Stimulated activated CD4-positive, alpha-beta T cell treated with anti-CD3 and anti-CD28 coated beads, Interleukin-12 subunit alpha, Interleukin-12 subunit beta, amount 100 ng/mL, for 4 hours (primary cell): ENCODE results near the gene SCAI.
"Not testable (repeated sequence)": the region's sequence is repeated elsewhere in the genome, so short reads cannot be mapped to it uniquely, and the experiment has no call there.

ENCODE experiments used
- DNase-seq: peaks from one replicate; pipeline ENCODE4 v3.0.0-alpha.2; 2020

The SCAI gene

DNA sequence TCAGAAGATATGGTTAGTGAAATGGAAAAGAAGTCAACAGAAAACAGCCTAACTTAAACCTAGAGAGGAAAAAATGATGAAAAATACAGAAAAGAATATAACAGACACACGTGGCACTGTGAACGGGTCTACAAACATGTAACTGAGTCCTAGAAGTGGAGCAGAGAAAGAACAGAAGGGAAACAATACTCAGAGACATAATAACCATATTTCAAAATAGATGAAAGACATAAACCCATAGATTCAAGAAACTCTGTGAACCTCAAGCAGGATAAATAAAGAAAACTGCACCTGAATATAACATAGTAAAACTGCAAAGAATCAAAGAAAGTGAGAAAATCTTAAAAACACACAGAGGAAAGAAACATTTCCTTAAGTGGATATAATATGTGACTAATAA, 134.7 kb downstream of the SCAI start:
- no peak for DNase-seq

DNA sequence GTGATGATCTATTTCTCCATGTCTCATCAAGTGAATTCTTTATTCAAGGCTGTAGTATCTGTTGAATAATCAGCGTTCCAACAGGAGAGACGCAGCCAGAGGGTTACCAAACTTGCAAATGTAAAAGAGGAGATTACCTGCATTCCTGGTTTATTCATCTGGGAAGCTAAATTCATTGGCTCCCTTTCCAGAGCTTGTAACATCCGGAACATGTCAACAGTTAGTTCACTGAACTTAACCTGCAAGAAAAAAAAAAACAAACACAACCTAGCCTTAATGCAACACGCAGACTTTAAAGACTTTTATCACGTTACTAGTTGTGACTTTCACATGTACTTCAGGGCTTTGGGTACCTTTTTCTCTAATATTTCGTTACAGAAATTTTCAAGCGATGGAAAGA, 140.0 kb downstream of the SCAI start:
- no peak for DNase-seq

GRCh38 chr9:124983698-124984097, 159.6 kb downstream of the SCAI start:
- DNase-seq: no peak

DNA sequence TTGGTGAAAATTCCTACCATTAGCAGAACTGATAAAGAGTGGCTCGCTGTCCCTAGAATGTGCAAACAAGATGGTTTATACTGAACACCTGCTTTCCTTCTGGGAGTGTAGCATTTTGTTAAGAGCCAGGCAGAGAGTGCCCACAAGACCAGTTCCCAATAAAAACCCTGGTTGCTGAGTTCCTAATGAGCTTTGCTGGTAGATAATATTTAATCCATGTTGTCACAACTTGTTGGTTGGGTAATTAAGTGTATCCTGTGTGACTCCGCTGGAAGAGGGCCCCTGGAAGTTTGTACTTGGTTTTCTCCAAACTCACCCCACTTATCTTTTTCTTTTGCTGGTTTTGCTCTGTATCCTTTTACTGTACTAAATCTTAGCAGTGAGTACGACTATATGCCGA, 162.9 kb downstream of the SCAI start:
- DNase-seq: no peak

GRCh38 chr9:124975131-124975530, 168.2 kb downstream of the SCAI start:
- DNase-seq: no peak

DNA sequence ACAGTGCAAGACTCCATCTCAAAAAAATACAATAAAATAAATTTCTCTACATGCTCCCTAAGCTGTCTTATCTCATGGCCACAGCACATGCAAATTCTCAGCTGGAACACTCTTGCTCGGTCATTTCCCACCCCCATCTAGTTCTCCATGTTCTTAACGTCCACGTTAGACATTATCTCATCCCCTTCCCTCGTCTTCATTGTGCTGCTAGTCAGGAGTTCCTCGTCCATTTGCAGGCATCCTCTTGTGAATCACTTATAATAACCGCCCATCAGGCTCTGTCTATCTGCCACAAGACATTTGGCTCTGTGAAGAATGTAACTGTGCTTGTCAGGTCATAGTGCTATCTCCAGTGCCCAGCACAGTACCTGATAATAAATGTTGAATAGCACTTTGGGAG, 169.5 kb downstream of the SCAI start:
- no peak for DNase-seq

- no peak for DNase-seq
These were observed 171.0 kb downstream of the SCAI start for GRCh38 chr9:124972241-124972770.

- no peak for DNase-seq
These were observed 173.9 kb downstream of the SCAI start for GRCh38 chr9:124969401-124969800.

DNA sequence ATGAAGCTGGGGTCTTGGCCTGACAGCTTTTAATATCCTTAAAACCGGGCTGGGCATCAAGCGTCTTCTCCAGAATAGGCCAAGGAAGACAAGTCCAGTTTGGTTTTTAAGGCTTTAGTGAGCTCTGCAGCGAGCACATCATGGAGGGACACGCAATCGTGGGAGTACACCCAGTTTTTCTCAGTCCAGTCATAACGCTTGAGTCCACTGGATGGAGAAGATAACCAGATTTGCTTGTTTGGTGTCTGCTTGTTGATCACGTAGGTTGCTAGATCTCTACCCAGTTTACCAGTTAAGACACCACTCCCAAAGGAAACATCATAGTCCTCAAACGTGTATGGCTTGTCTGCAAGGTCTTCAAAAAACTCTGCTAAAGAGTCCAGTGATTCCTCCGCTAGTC, 175.1 kb downstream of the SCAI start:
- DNase-seq: no peak

- DNase-seq: not testable (repeated sequence)
These were observed 177.4 kb downstream of the SCAI start for GRCh38 chr9:124965775-124966568.

- DNase-seq: no peak
These were observed 178.7 kb downstream of the SCAI start for GRCh38 chr9:124964604-124965003.

GRCh38 chr9:124964056-124964455, 179.3 kb downstream of the SCAI start:
- no peak for DNase-seq

GRCh38 chr9:124960409-124960752, 182.9 kb downstream of the SCAI start:
- DNase-seq: no peak

GRCh38 chr9:124959671-124960408, 183.5 kb downstream of the SCAI start:
- not testable (repeated sequence) for DNase-seq

DNA sequence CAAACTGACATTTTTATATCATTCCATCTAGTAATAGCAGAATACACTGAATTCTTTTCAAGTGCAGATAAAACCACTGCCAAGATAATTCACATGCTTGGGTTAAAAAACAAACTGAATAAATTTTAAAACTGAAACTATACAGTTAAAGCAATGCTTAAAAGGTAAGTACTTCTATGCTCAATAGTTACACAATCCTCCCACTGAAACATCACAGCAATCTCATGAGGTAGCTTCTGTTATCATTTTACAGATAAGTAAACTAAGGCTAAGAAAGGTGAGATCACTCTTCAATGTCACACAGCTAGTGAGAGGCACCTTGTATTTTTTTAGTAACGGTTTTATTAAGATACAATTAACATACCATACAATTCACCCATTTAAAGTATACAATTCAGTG, 189.1 kb downstream of the SCAI start:
- no peak for DNase-seq

GRCh38 chr9:124950050-124950718, 193.1 kb downstream of the SCAI start:
- no peak for DNase-seq

DNA sequence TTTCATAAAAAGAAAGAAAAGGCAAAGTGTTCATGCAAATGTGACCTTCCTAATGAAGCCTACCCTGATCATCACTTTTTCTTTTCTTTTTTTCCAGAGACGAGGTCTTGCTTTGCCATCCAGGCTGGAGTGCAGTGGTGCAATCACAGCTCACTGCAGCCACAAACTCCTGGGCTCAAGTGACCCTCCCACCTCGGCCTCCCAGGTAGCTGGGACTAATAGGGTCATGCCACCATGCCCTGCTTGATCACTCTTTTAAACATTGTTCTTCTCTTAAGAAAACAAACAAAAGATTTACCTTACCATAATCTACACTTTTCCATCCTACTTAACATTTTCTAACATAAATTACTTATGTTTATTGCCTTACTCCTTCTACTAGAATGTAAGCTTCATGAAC, 193.9 kb downstream of the SCAI start:
- no peak for DNase-seq

DNA sequence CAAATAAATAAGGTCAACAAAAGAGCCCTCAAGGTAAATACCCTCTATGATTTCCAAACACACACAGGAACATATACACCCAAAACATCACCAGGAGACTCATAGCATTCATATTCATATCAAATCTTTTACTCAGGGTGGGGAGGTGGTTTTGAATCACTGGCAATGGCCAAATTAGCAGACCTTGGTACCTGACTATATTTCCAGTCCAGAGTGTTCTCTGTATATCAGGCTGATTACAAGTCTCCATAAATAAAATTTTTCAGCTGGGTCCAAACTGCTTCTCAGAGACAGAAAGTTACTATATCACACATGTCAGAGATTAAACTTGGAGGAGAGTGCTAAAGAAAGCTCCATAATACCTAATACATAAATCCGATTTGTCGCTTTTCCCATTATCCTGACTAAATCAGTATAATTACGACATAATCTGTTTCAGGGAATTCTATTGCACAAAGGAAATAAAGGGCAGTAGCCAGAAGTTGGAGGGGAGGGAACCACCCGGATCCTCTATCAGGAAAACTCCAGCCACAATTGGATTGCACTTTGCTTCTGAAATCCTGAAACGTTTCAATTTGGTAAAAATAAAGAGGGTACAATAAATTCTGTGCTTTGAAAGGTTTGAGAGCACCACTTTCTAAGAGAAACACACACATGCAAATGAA, 195.5 kb downstream of the SCAI start:
- DNase-seq: no peak

GRCh38 chr9:124946167-124946566, 197.2 kb downstream of the SCAI start:
- DNase-seq: no peak

DNA sequence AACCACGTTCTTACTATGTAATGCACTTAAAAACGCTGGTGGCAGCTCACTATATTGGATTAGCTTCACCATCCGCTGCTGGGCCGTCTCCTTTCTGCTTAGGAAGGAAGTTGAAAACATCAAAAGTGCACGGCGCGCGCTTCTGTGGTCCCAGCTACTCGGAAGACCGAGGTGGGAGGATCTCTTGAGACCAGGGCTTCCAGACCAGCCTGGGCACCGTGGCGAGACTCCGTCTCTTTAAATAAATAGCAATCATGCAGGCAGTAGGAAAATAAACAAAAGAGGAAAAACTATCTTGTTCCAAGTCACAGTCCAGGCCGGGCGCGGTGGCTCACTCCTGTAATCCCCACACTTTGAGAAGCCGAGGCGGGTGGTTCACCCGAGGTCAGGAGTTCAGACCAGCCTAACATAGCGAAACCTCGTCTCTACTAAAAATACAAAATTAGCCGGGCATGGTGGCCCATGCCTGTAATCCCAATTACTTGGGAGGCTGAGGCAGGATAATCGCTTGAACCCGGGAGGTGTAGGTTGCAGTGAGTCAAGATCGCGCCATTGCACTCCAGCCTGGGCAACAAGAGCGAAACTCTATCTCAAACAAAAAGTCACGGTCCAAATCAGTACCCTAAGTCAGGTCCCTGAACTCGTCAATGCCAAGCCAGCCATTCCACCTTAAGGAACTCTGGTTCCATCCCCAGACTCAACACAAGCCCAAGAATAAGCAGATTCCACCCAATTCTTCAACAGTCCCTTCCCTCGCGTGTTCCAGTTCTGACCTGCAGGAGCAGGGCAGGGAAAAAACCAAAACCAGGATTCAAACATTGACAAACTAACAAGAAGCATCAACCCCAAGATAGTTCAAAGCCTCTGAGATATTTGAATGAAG, 201.4 kb downstream of the SCAI start:
- peak; percentile 51 for DNase-seq

GRCh38 chr9:124940894-124941678, 202.2 kb downstream of the SCAI start, which contains the start of gene GOLGA1:
Gene GOLGA1 (minus strand): TSS chr9:124941083. CDS start chr9:124938711, 2,372 bp downstream.
- DNase-seq: peak; percentile 91
